Measurements from ENCODE around the gene TMED4.

TMED4 gene

DNA sequence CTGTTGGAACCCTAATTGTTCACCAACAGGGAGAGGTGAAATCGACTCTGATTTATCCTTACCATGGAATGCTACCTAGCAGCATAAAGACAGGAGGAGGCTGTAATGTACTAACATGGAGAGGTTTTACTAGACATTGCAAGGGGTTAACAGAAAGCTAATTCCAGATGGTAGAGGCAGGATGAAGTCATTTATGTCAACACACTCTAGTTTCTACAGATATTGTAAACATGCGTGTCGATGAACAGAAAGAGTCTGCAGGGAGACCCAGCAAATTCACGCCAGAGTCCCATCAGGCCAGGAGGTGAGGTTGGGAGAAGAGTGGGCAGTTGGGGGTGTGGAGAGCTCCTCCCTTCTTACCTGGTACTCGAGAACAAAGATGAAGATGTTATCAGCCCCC, 47.9 kb downstream of the TMED4 start:
- no peak overlapping the region for H3K27ac ChIP-seq
- no peaks in the 10 kb centered on the region for H3K4me1 ChIP-seq (ENCODE audit: low read depth, poor library complexity, severe bottlenecking)

DNA sequence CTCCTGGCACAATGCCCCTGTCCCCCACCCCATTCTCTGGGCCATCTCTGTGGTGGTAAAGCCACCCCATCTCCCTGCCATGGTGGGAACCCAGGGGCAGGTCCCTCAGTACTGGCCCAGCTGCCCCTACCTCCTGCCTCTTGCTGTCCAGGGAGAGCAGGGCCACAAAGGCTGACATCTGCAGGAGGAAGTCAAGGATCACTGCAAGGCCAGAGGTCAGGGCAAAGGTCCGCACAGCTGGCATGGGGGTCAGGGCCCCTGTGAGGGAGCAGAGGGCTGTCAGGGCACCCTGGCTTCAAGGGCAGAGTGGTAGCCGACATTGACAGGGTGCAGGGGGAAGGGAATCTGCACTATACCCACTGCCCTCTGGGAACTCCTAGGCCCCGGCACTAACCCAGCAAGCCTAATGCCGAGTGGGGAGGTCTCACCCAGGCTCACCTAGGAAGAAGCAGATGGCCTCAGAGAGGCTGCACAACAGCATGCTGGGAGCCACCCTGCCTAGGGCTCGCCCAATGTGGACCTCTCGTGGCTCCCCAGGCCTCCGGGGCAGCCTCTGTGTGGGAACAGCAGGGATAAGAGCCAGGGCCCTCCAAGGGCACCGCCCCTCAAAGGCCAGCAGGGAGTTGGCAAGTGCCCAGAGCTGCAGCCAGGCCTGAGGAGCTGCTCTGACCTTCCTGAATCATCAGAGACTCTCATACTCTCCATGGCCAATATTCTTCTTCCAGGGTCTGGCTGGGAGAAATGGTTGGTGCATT, 48.6 kb downstream of the TMED4 start:
- Histone ChIP-seq H3K79me2 (ENCODE audit: insufficient read depth, low read depth) (no peaks in the 10 kb centered on the region), H4K20me1 (ENCODE audit: insufficient read depth) (no peaks in the 10 kb centered on the region), H3K27ac (no peak overlapping the region), H3K36me3 (ENCODE audit: insufficient read depth) (no peaks in the 10 kb centered on the region), H3K4me2 (no peak overlapping the region), H3K4me1 (ENCODE audit: low read depth, poor library complexity, severe bottlenecking) (no peaks in the 10 kb centered on the region), H3K9ac (no peak overlapping the region), H2AFZ (ENCODE audit: low read depth) (no peak overlapping the region), H3K27me3 (ENCODE audit: insufficient read depth, low read depth) (no peaks in the 10 kb centered on the region), H3K4me3 (IDR thresholded peaks at IDR 0.05; ENCODE audit: insufficient read depth, low read depth, low read length) (no peak overlapping the region)
- TF ChIP-seq, protein P1, sequence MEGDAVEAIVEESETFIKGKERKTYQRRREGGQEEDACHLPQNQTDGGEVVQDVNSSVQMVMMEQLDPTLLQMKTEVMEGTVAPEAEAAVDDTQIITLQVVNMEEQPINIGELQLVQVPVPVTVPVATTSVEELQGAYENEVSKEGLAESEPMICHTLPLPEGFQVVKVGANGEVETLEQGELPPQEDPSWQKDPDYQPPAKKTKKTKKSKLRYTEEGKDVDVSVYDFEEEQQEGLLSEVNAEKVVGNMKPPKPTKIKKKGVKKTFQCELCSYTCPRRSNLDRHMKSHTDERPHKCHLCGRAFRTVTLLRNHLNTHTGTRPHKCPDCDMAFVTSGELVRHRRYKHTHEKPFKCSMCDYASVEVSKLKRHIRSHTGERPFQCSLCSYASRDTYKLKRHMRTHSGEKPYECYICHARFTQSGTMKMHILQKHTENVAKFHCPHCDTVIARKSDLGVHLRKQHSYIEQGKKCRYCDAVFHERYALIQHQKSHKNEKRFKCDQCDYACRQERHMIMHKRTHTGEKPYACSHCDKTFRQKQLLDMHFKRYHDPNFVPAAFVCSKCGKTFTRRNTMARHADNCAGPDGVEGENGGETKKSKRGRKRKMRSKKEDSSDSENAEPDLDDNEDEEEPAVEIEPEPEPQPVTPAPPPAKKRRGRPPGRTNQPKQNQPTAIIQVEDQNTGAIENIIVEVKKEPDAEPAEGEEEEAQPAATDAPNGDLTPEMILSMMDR (conservative IDR thresholded peaks at IDR 0.05; ENCODE audit: low read depth, low read length) = no peak

More for the DNA sequence above, 47.9 kb downstream of the TMED4 start:
- Histone ChIP-seq H3K36me3 (ENCODE audit: insufficient read depth) (no peaks in the 10 kb centered on the region), H2AFZ (ENCODE audit: low read depth) (no peak overlapping the region), H3K4me2 (no peak overlapping the region), H3K27me3 (ENCODE audit: insufficient read depth, low read depth) (no peaks in the 10 kb centered on the region), H3K79me2 (ENCODE audit: insufficient read depth, low read depth) (no peaks in the 10 kb centered on the region), H4K20me1 (ENCODE audit: insufficient read depth) (no peaks in the 10 kb centered on the region), H3K4me3 (IDR thresholded peaks at IDR 0.05; ENCODE audit: insufficient read depth, low read depth, low read length) (no peak overlapping the region), H3K9ac (no peak overlapping the region)
- TF ChIP-seq, protein P1 (conservative IDR thresholded peaks at IDR 0.05; ENCODE audit: low read depth, low read length) = no peak

DNA sequence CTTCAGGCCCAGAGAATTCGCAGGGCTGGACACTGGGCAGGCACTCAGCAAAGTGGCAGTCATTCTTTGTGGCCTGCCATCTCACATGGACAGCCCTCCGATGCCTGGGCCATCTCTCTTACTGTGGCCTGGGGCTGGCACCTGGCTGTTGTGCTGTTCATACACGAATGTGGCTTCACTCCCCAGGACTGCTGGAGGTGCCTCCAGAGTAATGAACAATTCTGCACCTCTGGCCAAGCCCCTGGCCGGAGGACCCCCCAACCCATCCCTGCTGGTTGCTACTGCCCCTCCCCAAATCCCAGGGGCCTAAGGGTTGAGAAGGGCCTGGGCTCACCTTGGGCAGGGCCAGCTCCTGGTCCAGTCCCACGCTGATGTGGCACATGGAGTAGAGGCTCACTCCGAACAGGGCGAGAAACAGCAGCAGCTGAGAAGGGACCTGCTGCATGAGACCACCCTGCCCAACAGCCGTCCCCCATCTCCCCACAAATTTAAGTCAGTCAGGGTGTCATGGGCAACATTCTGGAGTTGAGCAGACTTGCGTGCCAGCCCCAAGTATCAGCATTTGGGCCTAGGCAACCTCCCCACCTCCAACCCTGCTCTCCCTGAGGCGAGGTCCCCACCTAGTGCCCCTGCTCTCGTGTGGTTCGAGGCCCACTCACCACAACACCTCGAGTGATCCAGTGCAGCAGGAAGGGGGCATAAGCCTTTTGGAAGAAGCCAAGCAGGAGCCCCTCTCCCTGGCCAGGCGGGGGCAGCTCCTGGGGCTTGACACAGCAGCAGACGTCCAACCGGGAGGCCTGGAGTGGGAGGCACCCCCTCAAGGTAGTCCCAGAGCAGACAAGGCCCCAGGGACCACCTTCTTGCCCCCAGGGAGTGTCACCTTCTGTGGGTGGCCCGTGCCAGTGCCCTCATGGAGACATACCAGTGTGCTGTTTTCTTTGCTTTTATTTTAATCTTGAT, 50.3 kb downstream of the TMED4 start:
- Histone ChIP-seq H4K20me1 (ENCODE audit: insufficient read depth) (no peaks in the 10 kb centered on the region), H3K27ac (no peak overlapping the region), H3K36me3 (ENCODE audit: insufficient read depth) (no peaks in the 10 kb centered on the region), H3K27me3 (ENCODE audit: insufficient read depth, low read depth) (no peaks in the 10 kb centered on the region), H3K4me1 (ENCODE audit: low read depth, poor library complexity, severe bottlenecking) (no peaks in the 10 kb centered on the region), H3K9ac (no peak overlapping the region), H3K79me2 (ENCODE audit: insufficient read depth, low read depth) (no peaks in the 10 kb centered on the region), H2AFZ (ENCODE audit: low read depth) (no peak overlapping the region), H3K4me2 (no peak overlapping the region), H3K4me3 (IDR thresholded peaks at IDR 0.05; ENCODE audit: insufficient read depth, low read depth, low read length) (no peak overlapping the region)
- TF ChIP-seq, protein P1 (conservative IDR thresholded peaks at IDR 0.05; ENCODE audit: low read depth, low read length) = no peak

- Histone ChIP-seq H3K36me3 (ENCODE audit: insufficient read depth) (no peaks in the 10 kb centered on the region), H3K4me2 (no peak overlapping the region), H3K9ac (no peak overlapping the region), H4K20me1 (ENCODE audit: insufficient read depth) (no peaks in the 10 kb centered on the region), H3K27ac (no peak overlapping the region), H3K4me3 (IDR thresholded peaks at IDR 0.05; ENCODE audit: insufficient read depth, low read depth, low read length) (no peak overlapping the region), H2AFZ (ENCODE audit: low read depth) (no peak overlapping the region), H3K4me1 (ENCODE audit: low read depth, poor library complexity, severe bottlenecking) (no peaks in the 10 kb centered on the region), H3K79me2 (ENCODE audit: insufficient read depth, low read depth) (no peaks in the 10 kb centered on the region), H3K27me3 (ENCODE audit: insufficient read depth, low read depth) (no peaks in the 10 kb centered on the region)
- TF ChIP-seq, protein P1 (conservative IDR thresholded peaks at IDR 0.05; ENCODE audit: low read depth, low read length) = no peak
Measured at GRCh38 chr7:44530990-44531389, 51.0 kb downstream of the TMED4 start.

Data from KMS-11 (cell line).